ENCODE results near the gene KIAA1755. TPM values are rescaled to one million over a fixed set of nuclear protein-coding genes. Genes with fewer than 3 reads are reported as not detected.

Gene KIAA1755
- total and polyA plus RNA-seq, 8 donors = 1.2 to 9.4 (median 3.1) TPM; not detected in 1

DNA sequence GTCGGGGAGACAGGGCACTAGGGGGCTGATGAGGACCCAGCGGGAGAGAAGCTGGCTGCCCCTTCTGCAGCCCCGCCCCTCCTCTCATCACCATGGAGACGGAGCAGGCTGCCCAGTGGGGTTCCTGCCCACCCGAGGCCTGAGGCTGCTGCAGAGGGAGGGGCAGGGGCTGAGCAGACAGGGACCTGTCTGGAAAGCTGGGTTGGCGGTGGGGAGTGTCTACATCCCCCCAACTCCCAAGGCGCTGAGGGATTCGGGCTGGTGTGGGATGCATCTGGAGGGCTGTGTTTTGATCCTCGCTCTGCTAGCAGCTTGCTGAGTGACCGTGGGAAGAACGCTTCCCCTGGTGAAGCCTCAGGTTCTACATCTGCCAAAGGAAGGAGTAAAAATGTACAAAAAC lies 42.3 kb upstream of the KIAA1755 start:
- no peaks in the 10 kb centered on the region for H3K36me3 ChIP-seq
- H3K9me3 ChIP-seq = no peaks in the 10 kb centered on the region
- DNase-seq = peak in 1 of 2 donors; percentile 43
- TF ChIP-seq, protein P1, sequence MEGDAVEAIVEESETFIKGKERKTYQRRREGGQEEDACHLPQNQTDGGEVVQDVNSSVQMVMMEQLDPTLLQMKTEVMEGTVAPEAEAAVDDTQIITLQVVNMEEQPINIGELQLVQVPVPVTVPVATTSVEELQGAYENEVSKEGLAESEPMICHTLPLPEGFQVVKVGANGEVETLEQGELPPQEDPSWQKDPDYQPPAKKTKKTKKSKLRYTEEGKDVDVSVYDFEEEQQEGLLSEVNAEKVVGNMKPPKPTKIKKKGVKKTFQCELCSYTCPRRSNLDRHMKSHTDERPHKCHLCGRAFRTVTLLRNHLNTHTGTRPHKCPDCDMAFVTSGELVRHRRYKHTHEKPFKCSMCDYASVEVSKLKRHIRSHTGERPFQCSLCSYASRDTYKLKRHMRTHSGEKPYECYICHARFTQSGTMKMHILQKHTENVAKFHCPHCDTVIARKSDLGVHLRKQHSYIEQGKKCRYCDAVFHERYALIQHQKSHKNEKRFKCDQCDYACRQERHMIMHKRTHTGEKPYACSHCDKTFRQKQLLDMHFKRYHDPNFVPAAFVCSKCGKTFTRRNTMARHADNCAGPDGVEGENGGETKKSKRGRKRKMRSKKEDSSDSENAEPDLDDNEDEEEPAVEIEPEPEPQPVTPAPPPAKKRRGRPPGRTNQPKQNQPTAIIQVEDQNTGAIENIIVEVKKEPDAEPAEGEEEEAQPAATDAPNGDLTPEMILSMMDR (IDR thresholded peaks at IDR 0.05) = no peak
- TF ChIP-seq POLR2A (IDR thresholded peaks at IDR 0.05) = no peak
- no peak for TF ChIP-seq POLR2AphosphoS5 (IDR thresholded peaks at IDR 0.05)
- no peak for TF ChIP-seq EP300 (IDR thresholded peaks at IDR 0.05)
- peaks cover 0 to 45% (median 4%) of the 10 kb centered on the region in 3 donors for H3K27me3 ChIP-seq
- H3K4me3 ChIP-seq = no peak overlapping the region
- intact Hi-C loops (cut with DNase I; ENCODE audit: low total_unique reads) = no loop called here
- WGBS, 5 donors = 30 to 46% (median 38%) methylated on average over 11 of the region's 11 CpGs
- peaks cover 0 to 52% (median 15%) of the 10 kb centered on the region in 4 donors for H3K4me1 ChIP-seq
- no peak overlapping the region for H3K27ac ChIP-seq

GRCh38 chr20:38301309-38301708 lies 40.8 kb upstream of the KIAA1755 start:
- Histone ChIP-seq H3K4me1 (peaks cover 0 to 52% (median 15%) of the 10 kb centered on the region in 4 donors), H3K27ac (no peak overlapping the region), H3K27me3 (peaks cover 0 to 33% (median 4%) of the 10 kb centered on the region in 3 donors), H3K9me3 (no peaks in the 10 kb centered on the region), H3K4me3 (no peak overlapping the region), H3K36me3 (no peaks in the 10 kb centered on the region)
- 85 to 98% (median 90%) methylated on average over 3 of the region's 3 CpGs for WGBS, 5 donors
- TF ChIP-seq, protein P1 (IDR thresholded peaks at IDR 0.05) = no peak
- TF ChIP-seq POLR2A (IDR thresholded peaks at IDR 0.05) (no peak), POLR2AphosphoS5 (IDR thresholded peaks at IDR 0.05) (no peak), EP300 (IDR thresholded peaks at IDR 0.05) (no peak)
- intact Hi-C loops (cut with DNase I; ENCODE audit: low total_unique reads) = no loop called here
- no peak for DNase-seq

DNA sequence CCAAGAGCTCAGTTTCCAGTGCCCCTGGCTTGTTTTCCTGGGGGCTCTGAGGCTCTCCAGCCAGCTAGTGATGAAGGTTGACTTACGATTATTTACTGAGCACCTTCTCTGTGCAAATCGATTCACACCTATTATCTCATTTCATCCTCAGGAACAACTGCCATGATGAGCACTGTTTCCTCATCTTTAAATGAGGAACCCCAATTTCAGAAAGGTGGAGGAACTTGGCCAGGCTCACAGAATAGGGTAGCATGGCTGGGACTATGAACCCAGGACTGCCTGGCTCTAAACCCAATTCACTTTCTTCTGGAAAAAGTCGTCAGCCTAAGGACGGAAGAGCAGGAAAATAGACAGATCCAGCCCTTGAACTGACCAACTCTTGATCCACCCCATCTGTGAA lies 39.9 kb upstream of the KIAA1755 start:
- Histone ChIP-seq H3K27me3 (peaks cover 0 to 28% (median 4%) of the 10 kb centered on the region in 3 donors), H3K36me3 (no peaks in the 10 kb centered on the region), H3K4me3 (no peak overlapping the region), H3K4me1 (peaks cover 0 to 52% (median 15%) of the 10 kb centered on the region in 4 donors), H3K27ac (peak overlapping the region in 3 of 5 donors; percentile 71 to 82 (median 77)), H3K9me3 (no peaks in the 10 kb centered on the region)
- DNase-seq = no peak
- WGBS, 5 donors = 68 to 80% (median 77%) methylated on average over 4 of the region's 4 CpGs
- intact Hi-C loops (cut with DNase I; ENCODE audit: low total_unique reads) = no loop called here
- TF ChIP-seq POLR2A (IDR thresholded peaks at IDR 0.05) (no peak), POLR2AphosphoS5 (IDR thresholded peaks at IDR 0.05) (no peak), EP300 (IDR thresholded peaks at IDR 0.05) (no peak)
- TF ChIP-seq, protein P1 (IDR thresholded peaks at IDR 0.05) = no peak

- Histone ChIP-seq H3K27ac (peak overlapping the region in 3 of 5 donors; percentile 71 to 82 (median 77)), H3K4me1 (peaks cover 0 to 48% (median 15%) of the 10 kb centered on the region in 4 donors), H3K36me3 (no peaks in the 10 kb centered on the region), H3K27me3 (peaks cover 0 to 24% (median 4%) of the 10 kb centered on the region in 3 donors), H3K4me3 (no peak overlapping the region), H3K9me3 (no peaks in the 10 kb centered on the region)
- intact Hi-C loops (cut with DNase I; ENCODE audit: low total_unique reads) = no loop called here
- TF ChIP-seq POLR2AphosphoS5 (IDR thresholded peaks at IDR 0.05) (no peak), POLR2A (IDR thresholded peaks at IDR 0.05) (no peak), EP300 (IDR thresholded peaks at IDR 0.05) (no peak)
- TF ChIP-seq, protein P1 (IDR thresholded peaks at IDR 0.05) = no peak
- peak; percentile 60 to 64 for DNase-seq
- 36 to 71% (median 44%) methylated on average over 1 to 6 of the region's 6 CpGs for WGBS, 5 donors
Observed at GRCh38 chr20:38299963-38300362, 39.4 kb upstream of the KIAA1755 start.
